ENCODE results near the gene OR2AG2. TPM values are rescaled to one million over a fixed set of nuclear protein-coding genes. Genes with fewer than 3 reads are reported as not detected.

The OR2AG2 gene
- total RNA-seq, 2 experiments from 2014 or later: 0.29 to 0.45 TPM

GRCh38 chr11:6737872-6738466, 33.8 kb downstream of the OR2AG2 start:
- ATAC-seq: peak; percentile 57
- ChIA-PET CTCF (interaction anchor here (0.6 to 17.9 kb wide), 27 partner anchors 10 to 356 kb away, joined by 3 to 367 read pairs (median 5); partner anchors contain the start of genes MRPL17 and OR2AG2), POLR2A (interaction anchor here (1.1 to 2.4 kb wide), 4 partner anchors 9 to 145 kb away, joined by 3 to 12 read pairs (median 4); no protein-coding TSS in a partner anchor)
- intact Hi-C loops (cut with micrococcal nuclease): loop anchor here (1.0 kb wide), 1 partner anchor 19 kb away; no protein-coding TSS in a partner anchor
- peak; percentile 72 for TF ChIP-seq CTCF (IDR thresholded peaks at IDR 0.05)
- no peaks in the 10 kb centered on the region for H3K27me3 Mint-ChIP-seq
- peaks cover 84% of the 10 kb centered on the region for H3K4me1 Mint-ChIP-seq (ENCODE audit: low read depth)
- peak overlapping the region; percentile 78 for H3K27ac Mint-ChIP-seq
- DNase-seq: peak; percentile 86
- H3K36me3 Mint-ChIP-seq (ENCODE audit: low read depth): peaks cover 39% of the 10 kb centered on the region
- peaks cover 5% of the 10 kb centered on the region for H3K9me3 Mint-ChIP-seq
- no peak overlapping the region for H3K4me3 Mint-ChIP-seq

GRCh38 chr11:6736495-6737121, 35.2 kb downstream of the OR2AG2 start:
- intact Hi-C loops (cut with micrococcal nuclease): no loop called here
- Mint-ChIP-seq H3K4me3 (no peak overlapping the region), H3K36me3 (ENCODE audit: low read depth) (peaks cover 49% of the 10 kb centered on the region), H3K4me1 (ENCODE audit: low read depth) (peaks cover 76% of the 10 kb centered on the region), H3K9me3 (peaks cover 8% of the 10 kb centered on the region), H3K27ac (peak overlapping the region; percentile 83), H3K27me3 (no peaks in the 10 kb centered on the region)
- TF ChIP-seq CTCF (IDR thresholded peaks at IDR 0.05): no peak
- ChIA-PET CTCF (interaction anchor here (1.1 to 17.9 kb wide), 14 partner anchors 9 to 206 kb away, joined by 3 to 367 read pairs (median 16); partner anchors contain the start of gene MRPL17), POLR2A (interaction anchor here (0.6 to 2.4 kb wide), 5 partner anchors 9 to 25 kb away, joined by 3 to 12 read pairs (median 5); no protein-coding TSS in a partner anchor)
- DNase-seq (no peak), ATAC-seq (peak; percentile 35)

GRCh38 chr11:6735306-6735705, 36.5 kb downstream of the OR2AG2 start:
- Mint-ChIP-seq H3K27ac (peak overlapping the region; percentile 83), H3K36me3 (ENCODE audit: low read depth) (peaks cover 48% of the 10 kb centered on the region), H3K9me3 (peaks cover 9% of the 10 kb centered on the region), H3K4me1 (ENCODE audit: low read depth) (peaks cover 73% of the 10 kb centered on the region), H3K27me3 (no peaks in the 10 kb centered on the region), H3K4me3 (peak overlapping the region; percentile 23)
- CTCF ChIA-PET: interaction anchor here (0.7 to 17.9 kb wide), 5 partner anchors 13 to 39 kb away, joined by 3 to 367 read pairs (median 14); no protein-coding TSS in a partner anchor
- peak; percentile 35 for ATAC-seq
- intact Hi-C loops (cut with micrococcal nuclease): no loop called here
- TF ChIP-seq CTCF (IDR thresholded peaks at IDR 0.05): no peak
- DNase-seq: no peak
- POLR2A ChIA-PET: no interaction called here

GRCh38 chr11:6734616-6735015, 37.2 kb downstream of the OR2AG2 start:
- intact Hi-C loops (cut with micrococcal nuclease): no loop called here
- POLR2A ChIA-PET: no interaction called here
- DNase-seq (peak; percentile 39), ATAC-seq (peak; percentile 13)
- Mint-ChIP-seq H3K4me1 (ENCODE audit: low read depth) (peaks cover 76% of the 10 kb centered on the region), H3K36me3 (ENCODE audit: low read depth) (peaks cover 51% of the 10 kb centered on the region), H3K9me3 (peaks cover 9% of the 10 kb centered on the region), H3K4me3 (peak overlapping the region; percentile 23), H3K27me3 (no peaks in the 10 kb centered on the region), H3K27ac (peak overlapping the region; percentile 83)
- TF ChIP-seq CTCF (IDR thresholded peaks at IDR 0.05): no peak
- CTCF ChIA-PET: interaction anchor here (0.7 to 17.9 kb wide), 4 partner anchors 14 to 22 kb away, joined by 3 to 367 read pairs (median 72); no protein-coding TSS in a partner anchor
